Amniotic epithelial cell (primary cell): Measurements from ENCODE around the gene KNL1.
"Not testable (repeated sequence)": the region's sequence is repeated elsewhere in the genome, so short reads cannot be mapped to it uniquely, and the experiment has no call there.

Experiments used
- DNase-seq: peaks from one replicate; pipeline ENCODE4 v3.0.0-alpha.2; 2010; ENCODE audit warnings: low read depth

Gene KNL1

DNA sequence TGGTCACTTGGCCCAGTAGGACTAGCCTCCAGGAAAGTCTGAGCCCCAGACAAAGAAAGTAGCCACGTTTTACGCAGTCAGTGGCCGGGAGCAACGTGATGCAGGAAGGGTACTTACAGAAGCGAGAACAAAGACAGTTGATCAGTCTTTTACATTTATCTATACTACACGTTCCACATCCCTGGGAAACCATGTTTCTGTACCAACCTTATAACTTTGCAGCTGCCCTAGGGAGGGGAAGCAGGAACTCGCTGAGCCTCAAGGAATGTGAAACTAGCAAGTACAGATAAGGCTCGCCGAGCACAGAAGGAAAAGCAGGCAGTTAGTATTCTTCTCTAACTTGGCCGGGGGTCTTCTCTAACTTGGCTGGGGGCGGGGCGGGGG, 3.4 kb upstream of the KNL1 start:
- DNase-seq = peak; percentile 46

DNA sequence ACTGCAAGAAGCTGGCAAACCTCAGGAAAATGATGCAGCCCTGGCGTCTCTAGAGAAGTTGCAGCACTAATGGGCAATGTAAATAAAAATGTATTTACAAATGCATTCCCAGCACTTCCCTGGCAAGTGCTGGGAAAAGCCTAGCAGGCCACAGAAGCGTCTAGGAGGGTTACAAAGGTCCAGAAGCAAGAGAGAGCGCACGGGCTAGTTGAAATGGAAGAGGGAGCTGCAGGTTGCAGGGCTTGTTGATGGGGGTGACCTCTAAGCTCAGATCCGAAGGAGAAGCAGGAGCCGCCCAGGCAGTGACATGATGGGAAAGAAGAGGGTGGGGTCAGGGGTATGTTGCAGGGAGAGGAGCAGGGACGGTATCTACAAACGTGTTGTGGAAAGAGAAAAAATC, 2.7 kb upstream of the KNL1 start:
- DNase-seq = no peak

DNA sequence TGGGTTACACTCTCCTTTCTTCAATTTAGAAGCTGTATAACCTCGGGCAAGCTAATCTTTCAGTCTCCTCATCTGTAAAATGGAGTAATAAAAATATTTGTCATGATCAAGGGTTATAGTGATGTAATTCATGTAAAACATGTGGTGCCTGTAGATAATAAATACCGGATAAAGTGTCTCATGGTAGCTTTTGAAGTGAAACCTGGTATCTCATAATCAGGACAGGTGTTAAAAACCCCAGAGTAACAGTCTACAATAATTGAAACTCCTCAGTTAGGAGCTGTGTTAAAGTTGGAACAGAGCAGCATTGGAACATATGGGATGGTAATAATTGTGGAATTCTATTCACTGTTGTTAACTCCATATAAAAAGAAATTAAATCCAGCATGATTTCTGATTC, 884 bp upstream of the KNL1 start:
- no peak for DNase-seq

DNA sequence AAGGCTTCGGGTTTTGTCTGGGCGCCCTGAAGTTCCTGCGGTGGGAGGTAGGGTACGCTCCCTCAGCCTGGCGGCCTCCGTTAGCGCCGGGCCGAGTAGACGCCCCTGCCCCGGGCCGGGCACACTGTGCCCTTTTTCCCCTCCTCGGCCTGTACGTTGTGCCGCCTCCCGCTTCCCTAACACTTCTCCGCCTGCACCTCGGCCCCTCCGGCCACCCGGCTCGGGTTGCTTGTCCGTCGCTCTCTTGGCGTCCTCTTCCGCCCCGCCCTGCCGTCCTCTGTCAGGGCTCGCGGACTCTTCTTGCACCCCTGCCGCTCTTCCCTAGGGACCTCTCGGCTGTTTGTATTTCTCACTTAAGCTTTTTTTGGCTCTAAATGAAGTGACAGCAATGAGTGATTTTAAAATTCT, 384 bp downstream of the KNL1 start:
- DNase-seq = no peak

DNA sequence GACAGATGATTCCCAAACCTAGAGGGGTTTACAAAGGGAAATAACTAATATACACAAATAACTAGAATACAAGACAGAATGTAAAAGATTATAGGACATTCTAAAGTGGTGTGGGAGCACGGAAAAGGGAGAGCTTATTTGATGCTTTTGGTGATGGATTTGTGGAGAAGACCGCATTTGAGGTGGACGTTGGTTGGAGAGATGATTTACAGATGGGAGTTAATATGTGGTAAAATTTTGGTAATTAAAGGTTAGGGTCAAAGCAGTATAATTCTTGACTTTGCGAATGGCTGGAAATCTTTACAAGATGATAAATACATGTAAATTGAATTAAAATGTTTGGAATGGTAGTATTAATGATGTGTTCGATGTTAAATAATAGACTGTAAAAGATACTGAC, 1.2 kb downstream of the KNL1 start:
- no peak for DNase-seq

DNA sequence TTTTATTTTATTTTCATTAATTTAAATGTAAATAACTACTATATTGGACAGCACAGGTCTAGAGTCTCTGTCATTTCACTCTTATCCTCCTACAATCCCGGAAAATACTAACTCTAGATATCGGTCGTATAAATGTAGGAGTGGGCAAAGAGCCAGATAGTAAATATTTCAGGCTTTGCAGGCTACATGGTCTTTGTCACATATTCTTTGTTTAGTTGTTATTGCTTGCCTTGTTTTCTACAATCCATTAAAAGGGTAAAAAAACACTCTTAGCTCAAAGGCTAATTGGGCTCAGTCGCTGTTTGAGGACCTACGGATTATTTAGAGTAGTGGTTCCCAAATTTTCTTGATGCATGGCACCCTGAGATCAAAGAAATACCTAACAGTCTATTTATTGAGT, 1.7 kb downstream of the KNL1 start:
- no peak for DNase-seq

DNA sequence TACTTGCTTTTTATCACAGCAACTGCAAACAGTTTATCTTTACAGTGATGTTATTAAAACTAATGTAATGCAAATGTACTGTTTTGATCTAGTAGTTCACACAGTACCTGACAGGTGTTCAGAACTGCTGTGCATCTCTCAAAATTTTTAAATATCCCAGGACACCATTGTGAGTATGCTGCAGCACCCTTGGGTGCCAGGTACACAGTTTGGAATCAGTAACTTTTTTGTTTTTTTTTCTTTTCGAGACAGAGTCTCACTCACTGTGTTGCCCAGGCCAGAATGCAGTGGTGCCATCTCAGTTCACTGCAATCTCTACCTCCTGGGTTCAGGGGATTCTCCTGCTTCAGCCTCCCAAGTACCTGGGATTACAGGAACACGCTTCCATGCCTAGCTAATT, 3.0 kb downstream of the KNL1 start:
- DNase-seq = no peak

DNA sequence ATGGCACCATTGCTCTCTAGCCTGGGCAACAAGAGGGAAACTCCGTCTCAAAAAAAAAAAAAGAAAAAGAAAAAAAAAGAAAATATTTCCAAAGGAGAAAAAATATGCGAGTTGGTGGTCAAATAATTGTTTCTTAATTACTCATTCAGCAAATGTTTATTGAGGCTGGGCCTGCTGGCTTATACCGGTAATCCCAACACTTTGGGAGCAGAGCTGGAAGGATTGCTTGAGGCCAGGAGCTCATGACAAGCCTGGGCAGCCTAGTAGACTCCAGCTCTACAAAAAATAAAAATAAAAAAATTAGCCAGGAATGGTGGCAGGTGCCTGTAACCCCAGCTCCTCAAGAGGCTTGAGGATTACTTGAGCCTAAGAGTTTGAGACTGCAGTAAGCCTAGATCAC, 4.1 kb downstream of the KNL1 start:
- DNase-seq = no peak

DNA sequence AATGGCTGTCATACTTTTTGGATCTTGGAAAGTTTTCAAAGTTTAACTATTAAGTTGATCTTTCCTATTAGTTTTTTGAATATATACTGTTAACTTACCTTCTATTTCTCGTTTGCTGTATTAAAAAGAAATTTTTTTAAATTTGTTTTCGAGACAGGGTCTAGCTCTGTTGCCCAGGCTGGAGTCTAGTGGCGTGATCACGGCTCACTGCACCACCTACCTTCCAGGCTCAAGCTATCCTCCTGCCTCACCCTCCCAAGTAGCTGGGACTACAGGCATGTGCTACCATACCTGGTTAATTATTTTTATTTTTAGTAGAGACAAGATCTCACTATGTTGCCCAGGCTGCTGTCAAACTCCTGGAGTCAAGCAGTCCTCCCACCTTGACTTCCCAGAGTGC, 4.6 kb downstream of the KNL1 start:
- no peak for DNase-seq

DNA sequence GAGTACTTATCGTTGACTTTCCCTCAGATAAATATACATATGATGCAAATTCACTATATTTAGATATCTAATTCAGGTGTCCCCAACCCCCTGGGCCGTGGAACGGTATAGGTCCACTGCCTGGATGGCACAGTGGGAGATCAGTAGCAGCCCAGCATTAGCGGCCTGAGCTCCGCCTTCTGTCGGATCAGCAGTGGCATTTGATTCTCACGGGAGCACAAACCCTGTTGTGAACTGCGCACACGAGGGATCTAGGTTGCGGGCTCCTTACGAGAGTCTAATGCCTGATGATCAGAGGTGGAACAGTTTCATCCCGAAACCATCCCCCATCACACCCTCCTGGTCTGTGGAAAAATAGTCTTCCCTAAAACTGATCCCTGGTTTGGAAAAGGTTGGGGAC, 6.9 kb downstream of the KNL1 start:
- no peak for DNase-seq

DNA sequence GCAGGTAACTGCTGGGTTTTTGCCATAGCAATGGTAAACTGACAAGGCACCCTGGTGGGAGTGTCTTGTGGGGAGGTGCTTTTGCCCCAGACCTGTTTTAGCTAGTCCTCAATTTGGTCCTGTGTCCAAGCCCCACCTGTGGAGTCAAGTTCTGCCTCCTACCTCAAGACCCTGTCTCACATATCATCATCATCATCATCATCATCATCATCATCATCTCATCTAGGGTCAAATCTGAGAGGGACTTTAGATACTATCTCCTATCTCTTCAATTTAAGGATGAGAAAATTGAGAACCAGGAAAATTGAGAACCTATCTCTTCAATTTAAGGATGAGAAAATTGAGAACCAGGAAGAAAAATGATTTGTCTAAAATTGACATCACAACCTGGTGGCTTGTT, 9.9 kb downstream of the KNL1 start:
- DNase-seq = no peak

DNA sequence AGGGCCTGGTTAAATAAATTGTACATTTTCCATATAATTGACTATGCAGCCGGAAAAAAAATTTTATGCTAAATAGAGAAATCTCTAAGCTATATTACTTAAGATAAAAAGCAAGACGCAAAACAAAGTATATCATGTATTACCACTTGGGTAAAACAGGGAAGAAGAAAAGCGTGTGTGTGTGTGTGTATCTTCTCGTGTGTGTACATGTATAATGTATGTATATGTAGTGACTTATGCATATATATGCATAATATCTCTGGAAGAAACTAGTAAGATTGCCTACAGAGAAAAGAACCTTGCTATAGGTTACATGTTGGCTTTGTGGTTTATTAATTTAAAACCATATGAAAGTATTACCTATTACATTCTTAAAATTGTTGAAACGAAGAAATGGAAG, 19.0 kb downstream of the KNL1 start:
- DNase-seq = no peak

DNA sequence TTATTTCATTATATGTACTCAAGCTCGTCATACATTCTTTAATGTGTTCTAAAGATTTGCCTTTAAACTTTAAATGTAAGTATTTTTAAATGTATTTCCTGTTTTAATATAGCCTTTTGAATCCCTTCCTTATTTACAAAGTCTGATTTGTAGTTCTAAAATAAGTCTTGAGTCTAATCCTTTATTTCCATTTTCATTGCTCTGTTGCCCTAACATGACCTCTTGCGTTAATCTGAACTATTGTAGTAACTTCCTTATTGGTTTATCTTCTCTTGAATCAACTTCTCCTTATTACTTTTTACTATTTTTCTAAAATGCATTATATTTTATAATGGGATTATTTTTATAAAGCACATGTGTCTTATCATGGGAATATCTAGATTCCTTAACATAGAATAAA, 24.0 kb downstream of the KNL1 start:
- DNase-seq = no peak

DNA sequence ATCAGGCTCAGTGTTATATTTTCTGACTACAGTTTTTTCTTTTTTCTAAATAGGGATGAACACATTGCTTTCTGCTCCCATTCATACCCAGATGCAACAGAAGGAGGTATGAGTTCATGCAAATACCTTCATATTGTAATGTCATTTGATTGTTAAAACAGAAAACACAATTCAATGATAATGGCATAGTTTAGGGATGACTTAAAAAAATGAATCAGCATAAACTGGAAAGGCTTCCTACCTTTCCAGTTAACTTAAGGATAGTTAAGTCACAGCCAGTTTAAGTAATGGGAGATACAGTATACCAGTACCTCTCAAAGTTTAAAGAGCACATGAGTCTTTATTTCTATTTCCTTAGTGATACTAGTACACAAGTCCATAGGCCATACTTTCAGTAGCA, 24.9 kb downstream of the KNL1 start:
- no peak for DNase-seq

DNA sequence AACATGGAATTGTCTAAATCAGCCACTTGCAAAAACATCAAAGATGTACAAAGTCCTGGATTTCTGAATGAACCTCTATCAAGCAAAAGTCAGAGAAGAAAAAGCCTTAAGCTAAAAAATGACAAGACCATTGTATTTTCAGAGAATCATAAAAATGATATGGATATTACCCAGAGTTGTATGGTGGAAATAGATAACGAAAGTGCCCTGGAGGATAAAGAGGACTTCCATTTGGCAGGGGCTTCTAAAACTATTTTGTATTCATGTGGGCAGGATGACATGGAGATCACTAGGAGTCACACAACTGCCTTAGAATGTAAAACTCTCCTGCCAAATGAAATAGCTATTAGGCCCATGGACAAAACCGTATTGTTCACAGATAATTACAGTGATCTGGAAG, 29.3 kb downstream of the KNL1 start:
- DNase-seq = no peak

DNA sequence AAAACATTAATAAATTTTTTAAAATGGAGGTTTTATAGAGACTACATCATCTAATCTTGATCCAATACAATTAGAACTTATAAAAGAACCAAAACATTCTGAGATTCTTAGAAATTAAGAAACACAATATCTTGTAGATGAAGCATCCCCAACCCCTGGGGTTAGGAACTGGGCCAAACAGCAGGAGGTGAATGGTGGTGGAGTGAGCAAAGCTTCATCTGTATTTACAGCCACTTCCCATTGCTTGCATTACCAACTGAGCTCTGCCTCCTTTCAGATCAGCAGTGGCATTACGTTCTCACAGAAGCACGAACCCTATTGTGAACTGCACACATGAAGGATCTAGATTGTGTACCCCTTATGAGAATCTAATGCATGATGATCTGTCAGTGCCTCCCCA, 36.3 kb downstream of the KNL1 start:
- no peak for DNase-seq

DNA sequence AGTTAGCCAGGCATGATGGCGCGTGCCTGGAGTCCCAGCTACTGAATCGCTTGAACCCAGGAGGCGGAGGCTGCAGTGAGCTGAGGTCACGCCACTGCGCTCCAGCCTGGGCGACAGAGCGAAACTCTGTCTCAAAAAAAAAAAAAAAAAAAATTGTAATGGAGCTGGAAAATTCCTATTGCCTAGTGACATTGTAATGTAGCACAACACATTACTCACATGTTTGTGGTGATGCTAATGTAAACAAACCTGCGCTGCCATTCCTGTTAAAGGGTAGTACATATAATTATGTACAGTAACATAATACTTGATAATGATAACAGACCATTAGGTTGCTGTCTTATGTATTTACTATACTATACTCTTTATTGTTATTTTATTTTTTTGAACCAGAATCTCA, 39.1 kb downstream of the KNL1 start:
- peak; percentile 75 for DNase-seq

DNA sequence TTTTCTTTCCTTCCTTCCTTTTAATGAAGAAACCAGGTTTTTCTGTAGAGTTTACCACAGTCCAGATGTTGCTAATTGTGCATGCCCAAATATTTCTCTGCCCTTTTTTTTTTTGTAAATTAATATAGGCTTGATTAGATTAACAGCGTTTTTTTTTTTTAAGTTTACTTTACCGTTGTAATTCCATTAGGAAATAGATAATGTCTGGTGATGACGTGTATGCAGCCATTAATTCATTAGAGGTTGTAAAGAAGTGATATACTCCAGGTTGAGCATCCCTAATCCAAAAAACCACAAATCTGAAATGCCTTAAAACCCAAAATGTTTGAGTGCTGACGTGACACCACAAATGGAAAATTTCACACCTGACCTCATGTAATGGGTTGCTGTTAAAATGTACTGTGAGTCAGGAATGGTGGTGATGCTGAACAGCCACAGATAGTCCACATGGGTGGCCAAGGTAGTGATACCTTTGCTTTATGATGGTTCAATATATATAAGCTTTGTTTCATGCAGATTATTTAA, 43.2 kb downstream of the KNL1 start:
- peak; percentile 63 for DNase-seq

DNA sequence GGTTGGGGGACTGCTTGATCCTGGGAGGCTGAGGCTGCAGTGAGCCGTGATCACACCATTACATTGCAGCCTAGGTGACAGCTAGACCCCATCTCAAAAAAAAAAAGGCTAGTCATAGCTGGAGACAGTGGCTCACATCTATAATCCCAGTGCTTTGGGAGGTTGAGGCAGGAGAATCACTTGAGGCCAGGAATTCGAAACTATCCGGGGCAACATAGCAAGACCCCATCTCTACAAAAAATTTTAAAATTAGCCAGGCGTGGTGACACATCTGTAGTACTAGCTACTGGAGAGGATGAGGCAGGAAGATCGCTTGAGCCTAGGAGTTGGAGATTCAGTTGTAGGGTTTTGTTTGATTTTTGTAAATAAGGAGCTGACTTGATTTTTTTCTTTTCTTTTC, 45.6 kb downstream of the KNL1 start:
- DNase-seq = no peak

DNA sequence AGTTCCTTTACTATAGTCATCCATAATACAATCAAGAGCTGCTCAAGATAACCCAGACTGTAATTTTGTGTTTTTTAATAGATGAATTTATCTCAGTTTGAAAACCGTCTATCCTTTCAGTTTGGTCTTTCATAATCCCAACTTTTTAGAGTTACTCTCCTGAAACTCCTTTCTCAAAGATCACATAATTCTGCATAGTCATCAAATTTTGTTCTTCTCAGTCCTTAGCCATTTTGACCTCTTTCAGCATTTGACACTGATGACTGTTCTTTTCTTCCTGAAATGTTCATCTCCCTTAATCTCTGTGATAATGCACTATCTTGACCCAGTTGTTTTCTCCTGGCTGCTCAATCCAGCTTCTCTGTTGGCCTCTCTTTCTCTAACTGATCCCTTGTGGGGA, 53.5 kb downstream of the KNL1 start:
- peak; percentile 7 for DNase-seq

DNA sequence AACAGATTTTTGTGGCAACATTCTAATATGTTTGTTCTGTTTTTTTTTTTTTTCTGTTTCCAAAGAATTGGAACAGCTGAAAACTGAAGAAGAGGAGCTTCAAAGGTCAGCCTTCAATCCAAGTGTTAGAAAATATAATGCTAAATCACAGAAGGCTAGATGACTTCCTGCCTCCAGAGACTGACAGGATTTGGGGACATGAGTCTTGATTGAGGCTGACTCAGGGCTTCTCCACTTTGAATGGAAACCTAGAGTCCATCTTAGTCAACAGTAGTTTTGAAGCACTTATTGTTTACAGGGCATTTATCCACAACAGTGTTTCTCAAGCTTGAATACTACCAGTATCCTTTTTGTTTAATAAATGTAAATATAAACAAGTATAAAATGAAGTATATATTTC, 56.4 kb downstream of the KNL1 start:
- no peak for DNase-seq

DNA sequence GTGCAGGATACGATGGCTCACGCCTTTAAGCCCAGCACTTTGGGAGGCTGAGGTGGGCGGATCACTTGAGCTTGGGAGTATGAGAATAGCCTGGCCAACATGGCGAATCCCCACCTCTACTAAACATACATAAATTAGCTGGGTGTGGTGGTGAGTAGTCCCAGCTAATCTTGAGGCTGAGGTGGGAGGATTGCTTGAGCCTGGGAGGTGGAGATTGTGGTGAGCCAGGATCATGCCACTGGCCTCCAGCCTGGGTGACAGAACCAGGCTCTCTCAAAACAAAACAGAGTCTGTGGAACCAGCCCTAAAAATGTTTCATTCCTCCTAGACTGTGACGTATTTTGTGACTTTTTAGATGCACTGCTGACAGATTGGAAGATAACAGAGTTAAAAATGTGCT, 66.6 kb downstream of the KNL1 start:
- peak; percentile 68 for DNase-seq

DNA sequence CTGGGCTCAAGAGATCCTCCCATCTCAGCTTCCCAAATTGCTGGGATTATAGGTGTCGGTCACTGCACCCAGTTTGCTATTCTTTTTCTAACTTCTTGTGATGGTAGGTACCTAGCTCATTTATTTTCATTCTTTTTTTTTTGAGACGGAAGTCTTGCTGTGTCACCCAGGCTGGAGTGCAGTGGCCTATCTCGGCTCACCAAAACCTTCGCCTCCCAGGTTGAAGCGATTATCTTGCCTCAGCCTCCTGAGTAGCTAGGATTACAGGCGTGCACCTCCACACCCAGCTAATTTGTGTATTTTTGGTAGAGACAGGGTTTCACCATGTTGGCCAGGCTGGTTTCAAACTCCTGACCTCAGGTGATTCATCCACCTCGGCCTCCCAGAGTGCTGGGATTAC, 70.9 kb downstream of the KNL1 start:
- DNase-seq = no peak

DNA sequence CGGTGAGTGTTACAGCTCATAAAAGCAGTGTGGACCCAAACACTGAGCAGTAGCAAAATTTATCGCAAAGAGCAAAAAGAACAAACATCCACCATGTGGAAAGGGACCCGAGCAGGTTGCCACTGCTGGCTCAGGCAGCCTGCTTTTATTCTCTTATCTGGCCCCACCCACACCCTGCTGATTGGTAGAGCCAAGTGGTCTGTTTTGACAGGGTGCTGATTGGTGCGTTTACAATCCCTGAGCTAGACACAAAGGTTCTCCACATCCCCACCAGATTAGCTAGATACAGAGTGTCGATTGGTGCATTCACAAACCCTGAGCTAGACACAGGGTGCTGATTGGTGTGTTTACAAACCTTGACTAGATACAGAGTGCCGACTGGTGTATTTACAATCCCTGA, 82.2 kb downstream of the KNL1 start:
- not testable (repeated sequence) for DNase-seq

DNA sequence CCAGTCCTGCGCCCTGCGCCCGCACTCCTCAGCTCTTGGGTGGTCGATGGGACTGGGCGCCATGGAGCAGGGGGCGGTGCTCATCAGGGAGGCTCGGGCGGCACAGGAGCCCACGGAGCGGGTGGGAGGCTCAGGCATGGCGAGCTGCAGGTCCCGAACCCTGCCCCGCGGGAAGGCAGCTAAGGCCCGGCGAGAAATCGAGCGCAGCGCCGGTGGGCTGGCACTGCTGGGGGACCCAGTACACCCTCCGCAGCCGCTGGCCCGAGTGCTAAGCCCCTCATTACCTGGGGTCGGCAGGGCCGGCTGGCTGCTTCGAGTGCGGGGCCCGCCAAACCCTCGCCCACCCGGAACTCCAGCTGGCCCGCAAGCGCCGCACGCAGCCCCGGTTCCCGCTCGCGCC, 82.9 kb downstream of the KNL1 start:
- not testable (repeated sequence) for DNase-seq
